ENCODE data around the gene THRA.

THRA gene

DNA sequence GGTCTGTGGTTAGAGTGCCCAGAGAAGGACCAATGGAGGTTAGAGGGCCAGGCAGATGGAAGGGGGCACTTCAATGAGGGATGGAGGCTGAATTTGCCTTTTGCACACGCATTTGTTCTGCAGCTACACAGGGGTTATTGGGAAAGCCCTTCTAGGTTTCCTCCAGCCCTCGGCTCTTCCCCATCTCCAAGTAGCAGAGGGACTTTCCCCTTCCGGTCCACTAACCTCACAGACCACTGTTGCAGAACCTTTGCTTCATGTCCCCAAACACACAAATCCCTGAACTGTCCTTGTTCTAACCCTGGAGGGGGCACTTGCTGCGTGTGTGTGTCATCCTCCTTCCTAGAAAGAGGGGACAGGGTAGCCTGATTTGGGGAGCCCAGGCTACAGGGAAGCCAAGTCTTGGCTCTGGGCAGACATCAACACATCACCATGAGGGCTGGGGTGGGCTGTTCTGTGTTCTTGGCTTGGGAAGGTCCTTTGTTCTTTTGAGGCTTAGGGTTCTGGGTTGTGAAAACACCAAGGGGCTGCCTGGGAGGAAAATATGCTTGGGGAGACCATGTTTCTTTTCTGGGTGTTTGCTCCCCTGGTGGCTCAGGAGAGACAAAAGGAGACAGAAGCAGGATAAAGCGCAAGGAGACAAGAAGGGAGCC, 44.9 kb downstream of the THRA start:
- DNase-seq (ENCODE audit: insufficient read length) (no peak), FAIRE-seq (peak; percentile 51)
- TF ChIP-seq POLR2A (IDR thresholded peaks at IDR 0.05; ENCODE audit: low read depth, low read length) (no peak), TAF1 (IDR thresholded peaks at IDR 0.05; ENCODE audit: borderline replicate concordance, low read depth, low read length) (no peak), POLR2AphosphoS5 (IDR thresholded peaks at IDR 0.05; ENCODE audit: low read depth, low read length) (no peak)

DNA sequence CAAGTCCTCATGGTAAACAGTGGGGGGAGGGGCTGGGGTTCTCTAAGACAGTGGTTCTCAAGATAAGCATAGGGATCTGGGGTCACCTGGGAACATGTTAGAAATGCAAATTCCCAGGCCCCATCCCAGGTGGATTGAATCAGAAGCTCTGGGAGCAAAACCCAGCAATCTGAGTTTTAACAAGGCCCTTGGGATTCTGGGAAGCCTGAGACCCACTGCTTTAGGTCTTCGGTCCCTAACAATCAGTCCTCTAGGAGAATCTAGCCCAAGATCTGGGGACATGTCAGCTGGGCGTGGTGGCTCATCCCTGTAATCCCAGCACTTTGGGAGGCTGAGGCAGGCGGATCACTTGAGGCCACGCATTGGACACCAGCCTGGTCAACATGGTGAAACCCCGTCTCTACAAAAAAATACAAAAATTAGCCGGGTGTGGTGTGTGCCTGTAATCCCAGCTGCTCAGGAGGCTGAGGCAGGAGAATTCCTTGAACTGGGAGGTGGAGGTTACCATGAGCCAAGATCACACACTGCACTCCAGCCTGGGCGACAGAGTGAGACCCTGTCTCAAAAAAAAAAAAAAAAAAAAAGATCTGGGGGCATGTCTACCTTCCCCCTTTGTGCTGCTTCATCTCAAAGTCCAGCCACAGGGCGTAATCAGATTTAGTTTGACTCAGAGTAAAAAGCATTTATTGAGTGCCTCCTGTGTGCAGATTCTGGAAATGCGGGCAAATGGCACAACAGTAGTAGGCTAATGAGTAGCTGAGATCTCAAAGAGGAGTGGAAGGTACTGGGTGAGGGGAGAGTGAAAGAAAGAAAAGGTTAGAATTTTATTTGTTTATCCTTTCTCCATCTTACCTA, 46.4 kb downstream of the THRA start:
- FAIRE-seq, result no peak
- TF ChIP-seq POLR2AphosphoS5 (IDR thresholded peaks at IDR 0.05; ENCODE audit: low read depth, low read length), result no peak

DNA sequence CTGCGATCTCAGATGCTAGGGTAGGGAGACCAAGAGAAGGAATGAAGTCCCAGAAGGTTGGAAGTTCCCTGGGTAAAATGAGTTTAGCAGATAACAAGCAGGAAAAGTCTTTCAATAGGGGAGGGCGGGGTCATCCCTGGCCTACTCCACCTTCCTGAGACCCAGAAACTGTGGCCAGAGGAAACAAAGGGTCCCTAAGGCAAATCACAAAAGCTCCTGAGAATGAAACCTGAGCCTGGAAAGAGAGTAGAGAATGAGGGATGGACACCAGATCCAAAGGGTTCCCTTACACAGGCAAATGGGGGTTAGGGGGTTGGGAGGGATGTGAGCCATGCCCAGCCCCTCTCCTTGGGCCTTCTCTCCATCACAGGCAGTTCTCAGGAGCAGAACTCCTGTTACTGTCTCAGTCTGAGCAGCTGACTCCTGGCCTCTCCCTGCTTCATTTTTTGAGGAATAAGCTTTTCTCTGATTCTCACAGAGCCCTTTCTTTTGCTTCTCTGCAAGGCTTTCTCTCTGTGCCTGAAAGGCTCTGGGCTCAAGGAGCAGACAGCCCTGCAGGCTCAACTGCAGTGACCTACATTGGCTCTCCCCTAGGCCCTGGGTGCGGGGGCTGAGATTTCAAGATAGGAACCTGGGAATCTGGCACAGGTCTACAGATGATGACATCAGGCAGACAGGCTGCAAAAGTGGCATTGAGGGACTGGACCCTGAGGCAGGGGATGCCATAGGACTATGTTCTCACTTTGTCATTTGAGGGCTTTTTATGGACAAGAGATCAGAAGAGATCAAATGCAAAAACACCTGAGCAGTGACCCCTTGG, 47.5 kb downstream of the THRA start:
- FAIRE-seq (no peak), DNase-seq (ENCODE audit: insufficient read length) (no peak)
- no peak for TF ChIP-seq TAF1 (IDR thresholded peaks at IDR 0.05; ENCODE audit: borderline replicate concordance, low read depth, low read length)
- TF ChIP-seq POLR2AphosphoS5 (IDR thresholded peaks at IDR 0.05; ENCODE audit: low read depth, low read length), result no peak
- no peak for TF ChIP-seq POLR2A (IDR thresholded peaks at IDR 0.05; ENCODE audit: low read depth, low read length)

More for the DNA sequence above, 46.4 kb downstream of the THRA start:
- no peak for DNase-seq (ENCODE audit: insufficient read length)

DNA sequence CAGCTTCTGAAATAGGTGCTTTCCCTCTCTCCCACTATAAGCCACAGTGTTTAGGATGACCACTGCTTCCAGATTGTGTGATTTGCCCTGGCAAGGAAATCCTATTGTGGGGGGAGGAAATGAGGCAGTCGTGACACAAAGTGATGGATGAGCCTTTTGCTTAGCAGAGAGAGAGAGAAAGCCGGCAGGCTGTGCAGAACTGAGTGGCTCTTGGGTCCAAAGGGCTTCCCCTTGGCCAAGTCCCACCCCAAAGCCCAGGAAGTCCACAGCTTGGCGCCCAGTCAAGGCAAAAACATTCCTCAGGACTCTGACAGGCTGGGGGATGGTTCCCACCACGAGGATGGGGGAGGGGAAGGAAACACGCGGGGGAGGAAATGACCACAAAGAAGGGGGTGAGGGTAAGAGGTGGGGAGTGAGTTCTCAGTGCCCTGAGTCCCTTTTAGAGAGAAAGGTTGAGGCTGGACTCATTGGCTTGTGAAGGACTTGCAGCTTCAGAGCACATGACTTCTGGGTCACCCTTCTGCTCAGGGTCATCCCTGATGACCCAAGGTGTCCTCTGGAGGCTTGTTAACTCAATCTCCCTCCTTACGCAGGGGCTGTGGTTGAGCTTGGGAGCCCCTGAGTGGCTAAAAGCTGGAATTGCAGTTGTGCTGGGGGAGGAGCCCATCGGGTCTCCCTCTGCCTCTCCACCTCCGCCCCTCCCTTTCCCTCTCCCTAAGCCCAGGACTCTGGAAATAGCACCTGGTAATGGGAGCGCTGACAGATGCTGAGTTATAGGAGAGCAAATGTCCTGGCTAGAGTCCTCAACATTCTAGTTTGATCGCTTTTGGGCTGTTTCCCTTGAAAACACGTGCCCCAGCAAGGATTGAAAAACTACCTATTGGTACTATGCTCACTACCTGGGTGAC, 48.7 kb downstream of the THRA start:
- TF ChIP-seq TAF1 (IDR thresholded peaks at IDR 0.05; ENCODE audit: borderline replicate concordance, low read depth, low read length) (no peak), POLR2A (IDR thresholded peaks at IDR 0.05; ENCODE audit: low read depth, low read length) (no peak)
- FAIRE-seq (peak; percentile 70), DNase-seq (ENCODE audit: insufficient read length) (peak; percentile 72)

DNA sequence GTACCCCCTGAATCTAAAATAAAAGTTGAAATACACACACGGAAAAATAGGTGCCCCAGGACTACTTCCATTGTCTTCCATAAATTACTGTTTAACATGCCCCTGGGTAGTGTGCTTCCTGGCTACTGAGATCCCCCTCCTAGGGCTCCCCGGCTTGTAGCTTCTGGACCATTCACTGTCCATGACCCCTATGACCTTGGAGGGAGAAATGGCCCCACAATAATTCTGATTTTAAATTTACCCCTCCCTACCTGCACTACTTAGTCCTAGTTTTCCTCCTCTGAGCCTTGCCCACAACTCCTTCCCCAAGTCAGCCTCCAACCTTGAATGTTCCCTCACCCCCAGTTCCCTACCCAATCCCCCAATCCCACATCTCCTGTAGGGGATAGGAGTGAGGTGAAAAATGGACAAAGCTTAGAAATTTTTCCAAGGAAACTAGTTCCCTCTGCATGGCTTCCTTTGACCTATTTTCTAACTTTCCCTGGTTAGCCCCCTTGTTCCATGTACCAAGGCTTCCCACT, 49.5 kb downstream of the THRA start:
- FAIRE-seq (no peak), DNase-seq (ENCODE audit: insufficient read length) (no peak)
- TF ChIP-seq TAF1 (IDR thresholded peaks at IDR 0.05; ENCODE audit: borderline replicate concordance, low read depth, low read length) (no peak), POLR2A (IDR thresholded peaks at IDR 0.05; ENCODE audit: low read depth, low read length) (no peak), POLR2AphosphoS5 (IDR thresholded peaks at IDR 0.05; ENCODE audit: low read depth, low read length) (no peak)

DNA sequence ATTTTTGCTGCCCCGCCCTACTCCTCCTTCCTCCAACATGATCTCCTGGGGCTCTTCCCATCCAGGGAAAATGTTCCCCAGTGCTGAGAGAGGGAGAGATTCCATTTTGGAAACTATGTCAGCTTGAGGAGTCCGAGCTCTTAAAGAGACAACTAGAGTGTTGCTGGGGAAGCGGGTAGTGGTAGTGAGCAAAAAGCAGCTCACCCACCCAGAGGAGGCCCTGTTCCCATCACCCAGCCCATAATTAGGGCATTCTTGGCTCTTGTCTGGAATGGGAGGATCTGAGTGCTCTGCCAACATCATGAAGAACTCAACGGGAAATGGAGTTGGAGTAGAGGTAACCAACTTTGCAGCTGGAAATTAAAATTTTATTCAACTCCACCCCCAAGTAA, 49.9 kb downstream of the THRA start:
- DNase-seq (ENCODE audit: insufficient read length) (no peak), FAIRE-seq (no peak)
- no peak for TF ChIP-seq TAF1 (IDR thresholded peaks at IDR 0.05; ENCODE audit: borderline replicate concordance, low read depth, low read length)
- TF ChIP-seq POLR2AphosphoS5 (IDR thresholded peaks at IDR 0.05; ENCODE audit: low read depth, low read length), result no peak
- TF ChIP-seq POLR2A (IDR thresholded peaks at IDR 0.05; ENCODE audit: low read depth, low read length), result no peak

DNA sequence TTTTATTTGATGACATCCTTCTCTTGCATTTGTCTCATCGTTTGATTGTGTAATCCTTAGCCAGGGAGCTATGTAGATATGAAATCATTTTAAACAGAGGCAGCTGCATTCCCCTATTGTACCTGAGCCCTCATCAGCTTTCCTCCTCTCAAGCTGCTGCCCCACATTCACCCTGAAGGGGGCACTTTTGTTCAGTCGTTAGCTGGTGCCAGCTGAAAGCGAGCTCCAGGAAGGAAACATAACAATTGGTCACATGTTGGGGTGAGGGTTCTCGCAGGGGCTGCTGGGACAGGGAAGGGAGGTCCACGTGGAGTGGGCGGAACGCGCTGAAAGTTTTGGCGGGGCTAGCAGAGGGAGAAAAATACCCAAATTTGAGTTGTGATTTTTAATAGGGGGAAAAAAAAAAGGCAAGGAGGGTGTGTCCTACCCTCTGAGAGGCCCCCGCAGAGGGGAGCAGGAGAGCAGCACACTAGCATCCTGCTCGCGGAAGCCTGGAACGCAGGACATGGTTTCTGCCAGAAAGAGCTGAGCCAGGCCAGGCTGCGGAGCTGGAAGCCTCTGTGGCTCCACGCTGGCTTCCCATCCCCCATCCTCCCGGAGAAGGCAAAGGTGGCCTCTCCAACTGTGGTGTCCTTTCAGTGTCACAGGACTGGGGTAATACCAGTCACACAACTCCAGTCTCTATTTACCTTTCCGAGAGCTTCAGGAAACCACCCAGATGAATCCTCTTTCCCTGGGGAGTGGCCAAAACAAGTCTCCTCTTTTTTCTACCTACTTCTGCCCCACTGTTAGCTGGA, 50.5 kb downstream of the THRA start:
- TF ChIP-seq TAF1 (IDR thresholded peaks at IDR 0.05; ENCODE audit: borderline replicate concordance, low read depth, low read length), result no peak
- TF ChIP-seq POLR2AphosphoS5 (IDR thresholded peaks at IDR 0.05; ENCODE audit: low read depth, low read length), result peak; percentile 59; the same call in 1 of the 2 replicates
- FAIRE-seq, result peak; percentile 85
- peak; percentile 94 for DNase-seq (ENCODE audit: insufficient read length)

DNA sequence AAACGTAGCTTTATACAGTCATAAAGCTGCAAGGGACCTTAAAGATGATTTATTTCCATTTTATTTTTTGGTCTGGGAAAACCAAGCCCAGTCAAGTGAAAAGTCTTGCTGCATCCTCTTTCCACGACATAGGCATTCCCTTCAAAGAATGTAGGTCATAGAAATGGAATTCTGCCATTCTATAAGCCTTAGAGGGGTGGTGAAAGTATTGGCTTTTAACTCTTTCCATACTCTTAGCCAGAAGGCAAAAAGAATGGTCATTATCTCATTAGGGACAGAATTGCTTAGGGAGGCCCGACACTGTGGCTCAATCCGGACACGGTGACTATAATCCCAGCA, 51.1 kb downstream of the THRA start:
- TF ChIP-seq POLR2A (IDR thresholded peaks at IDR 0.05; ENCODE audit: low read depth, low read length), result no peak
- TF ChIP-seq POLR2AphosphoS5 (IDR thresholded peaks at IDR 0.05; ENCODE audit: low read depth, low read length), result no peak
- TF ChIP-seq TAF1 (IDR thresholded peaks at IDR 0.05; ENCODE audit: borderline replicate concordance, low read depth, low read length), result no peak
- FAIRE-seq (no peak), DNase-seq (ENCODE audit: insufficient read length) (no peak)

DNA sequence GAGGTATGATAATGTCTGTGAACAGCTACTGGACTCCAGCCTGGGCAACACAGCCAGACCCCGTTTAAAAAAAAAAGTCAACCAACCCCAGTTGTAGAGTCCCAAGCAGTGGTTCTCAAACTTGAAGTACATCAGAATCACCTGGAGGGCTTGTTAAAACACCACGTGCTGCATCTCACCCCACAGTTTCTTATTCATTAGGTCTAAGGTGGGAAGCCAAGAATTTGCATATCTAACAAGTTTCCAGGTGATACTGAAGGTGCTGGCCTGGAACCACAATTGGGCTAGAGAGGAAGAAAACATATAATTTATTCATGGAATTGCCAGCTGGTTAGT, 52.3 kb downstream of the THRA start:
- DNase-seq (ENCODE audit: insufficient read length) (no peak), FAIRE-seq (no peak)
- no peak for TF ChIP-seq POLR2AphosphoS5 (IDR thresholded peaks at IDR 0.05; ENCODE audit: low read depth, low read length)
- no peak for TF ChIP-seq TAF1 (IDR thresholded peaks at IDR 0.05; ENCODE audit: borderline replicate concordance, low read depth, low read length)
- TF ChIP-seq POLR2A (IDR thresholded peaks at IDR 0.05; ENCODE audit: low read depth, low read length), result no peak

Data from GM12892 (cell line).